ENCODE results near the gene BTBD16.

Gene BTBD16

GRCh38 chr10:122374237-122374858, 103.3 kb downstream of the BTBD16 start, which contains the start of gene PLEKHA1:
Gene PLEKHA1, plus strand, starts transcription at chr10:122374708. Its CDS starts 18,493 bp downstream, at chr10:122393201.
- DNase-seq (ENCODE audit: low read depth) = peak; percentile 80

- peak; percentile 43 for DNase-seq (ENCODE audit: low read depth)
These were observed 104.0 kb downstream of the BTBD16 start for GRCh38 chr10:122374859-122375678.

DNA sequence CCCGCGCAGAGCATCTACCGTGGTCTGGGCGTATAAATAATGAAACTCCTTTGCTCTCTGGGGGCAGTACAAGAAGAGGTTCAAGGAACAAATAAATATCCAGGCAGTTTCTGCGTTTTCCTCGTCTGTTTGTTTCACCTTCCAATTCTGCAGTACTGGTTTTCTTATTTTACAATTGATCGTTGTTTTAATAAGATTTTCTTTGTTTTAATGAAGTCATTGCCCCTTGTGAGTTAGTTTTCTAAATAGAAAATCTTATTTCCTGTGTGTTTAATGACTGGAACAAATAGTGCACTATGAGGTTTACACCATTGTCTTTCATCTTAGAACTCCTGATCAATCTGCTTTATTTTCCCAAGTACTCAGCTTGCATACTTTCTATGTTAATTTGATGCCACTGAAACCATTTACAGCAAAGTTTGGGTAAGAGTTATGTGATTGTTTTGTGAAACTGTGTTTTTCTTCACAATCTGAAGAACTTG, 104.6 kb downstream of the BTBD16 start:
- DNase-seq (ENCODE audit: low read depth) = no peak

GRCh38 chr10:122376364-122376961, 105.4 kb downstream of the BTBD16 start:
- DNase-seq (ENCODE audit: low read depth) = no peak

- DNase-seq (ENCODE audit: low read depth) = no peak
These were observed 107.9 kb downstream of the BTBD16 start for GRCh38 chr10:122379041-122379440.

- no peak for DNase-seq (ENCODE audit: low read depth)
These were observed 108.4 kb downstream of the BTBD16 start for GRCh38 chr10:122379537-122379936.

GRCh38 chr10:122380703-122381102, 109.6 kb downstream of the BTBD16 start:
- no peak for DNase-seq (ENCODE audit: low read depth)

- no peak for DNase-seq (ENCODE audit: low read depth)
These were observed 110.6 kb downstream of the BTBD16 start for GRCh38 chr10:122381680-122382079.

- DNase-seq (ENCODE audit: low read depth) = no peak
These were observed 115.4 kb downstream of the BTBD16 start for GRCh38 chr10:122386514-122386913.

DNA sequence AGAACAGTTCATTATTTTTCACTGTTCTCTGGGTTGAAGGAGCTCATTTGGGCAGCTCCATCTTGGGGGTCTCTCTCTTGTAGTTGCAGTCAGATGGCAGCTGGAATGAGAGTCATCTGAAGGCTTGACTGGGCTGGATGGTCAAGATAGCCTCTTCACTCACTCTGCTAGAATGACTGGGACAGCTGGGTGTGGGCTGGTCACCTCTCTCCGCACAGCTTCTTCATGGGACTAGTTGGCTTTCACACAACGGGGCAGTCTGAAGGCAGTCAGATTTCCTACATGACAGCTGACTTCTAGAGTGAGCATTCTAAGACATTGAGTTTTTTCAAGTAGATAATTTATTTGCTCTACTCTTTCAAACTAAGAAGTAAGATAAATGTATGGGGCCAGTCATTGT, 116.5 kb downstream of the BTBD16 start:
- DNase-seq (ENCODE audit: low read depth) = no peak
